MG63 (cell line): ENCODE data around the gene SAMD8. TPM values are rescaled to one million over a fixed set of nuclear protein-coding genes. Genes with fewer than 3 reads are reported as not detected.
"Not testable (repeated sequence)": the region's sequence is repeated elsewhere in the genome, so short reads cannot be mapped to it uniquely, and the experiment has no call there.

ENCODE experiments used
- DNase-seq: peaks from one replicate; pipeline ENCODE4 v3.0.0-alpha.2; 2020
- H3K27me3 ChIP-seq: fragments of 250-450 bp; sonication (Bioruptor Pico); 2 replicates; pipeline ENCODE4 v1.5.1; 2020; ENCODE audit warnings: mild to moderate bottlenecking, moderate library complexity
- H3K36me3 ChIP-seq: fragments of 250-450 bp; sonication (Bioruptor Pico); 2 replicates; pipeline ENCODE4 v1.5.1; 2020; ENCODE audit warnings: mild to moderate bottlenecking, moderate library complexity
- H3K4me3 ChIP-seq: fragments of 250-450 bp; sonication (Bioruptor Pico); 2 replicates; pipeline ENCODE4 v1.5.1; 2020; ENCODE audit warnings: mild to moderate bottlenecking, moderate library complexity
- H3K9me3 ChIP-seq: fragments of 250-450 bp; sonication (Bioruptor Pico); 2 replicates; pipeline ENCODE4 v1.5.1; 2020; ENCODE audit warnings: mild to moderate bottlenecking, moderate library complexity
- total RNA-seq: library from RNA; depleted of rRNA; stranded (reverse); fragments of >200 nt; shearing (Covaris generic); gene quantifications from 2 replicates; pipeline ENCODE4 v1.2.3, GENCODE V29; 2014; ENCODE audit warnings: low replicate concordance

The SAMD8 gene
- total RNA-seq, 1 experiment from 2014 or later = 6.9 TPM

DNA sequence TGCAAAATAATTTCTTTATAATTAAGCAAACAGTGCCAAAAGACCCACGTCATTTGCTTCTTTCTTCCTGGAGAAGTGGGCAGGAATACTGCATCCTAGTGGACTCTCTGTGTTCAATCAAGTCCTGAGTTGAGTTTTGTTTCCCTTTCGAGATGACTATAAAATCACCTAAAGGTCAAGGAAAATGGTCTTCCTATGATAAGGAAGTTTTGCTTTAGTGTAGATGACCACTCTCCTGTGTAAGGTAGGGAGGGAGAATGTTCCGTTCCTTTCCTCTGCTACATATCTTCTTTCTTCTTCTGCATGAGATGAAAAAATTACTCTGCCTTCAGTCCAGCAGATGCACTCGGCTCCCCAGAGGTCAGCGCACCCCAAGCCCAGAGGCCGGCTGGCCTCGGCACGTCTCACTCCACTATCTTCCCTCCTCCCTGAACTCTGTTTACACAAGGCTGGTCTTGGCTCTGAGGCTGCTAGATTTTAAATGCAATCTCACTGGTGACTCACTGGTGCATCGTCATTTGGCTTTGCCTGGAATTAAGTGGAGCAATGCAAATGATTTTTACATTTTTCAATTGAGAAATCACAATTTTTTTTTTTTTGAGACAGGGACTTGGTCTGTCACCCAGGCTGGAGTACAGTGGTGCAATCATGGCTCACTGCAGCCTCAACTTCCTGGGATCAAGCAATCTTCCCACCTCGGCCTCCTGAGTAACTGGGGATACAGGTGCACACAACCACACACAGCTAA lies 80.5 kb downstream of the SAMD8 start:
- Histone ChIP-seq H3K9me3 (no peaks in the 10 kb centered on the region), H3K4me3 (peak overlapping the region; percentile 12), H3K36me3 (no peaks in the 10 kb centered on the region), H3K27me3 (no peaks in the 10 kb centered on the region)
- DNase-seq = peak; percentile 84

DNA sequence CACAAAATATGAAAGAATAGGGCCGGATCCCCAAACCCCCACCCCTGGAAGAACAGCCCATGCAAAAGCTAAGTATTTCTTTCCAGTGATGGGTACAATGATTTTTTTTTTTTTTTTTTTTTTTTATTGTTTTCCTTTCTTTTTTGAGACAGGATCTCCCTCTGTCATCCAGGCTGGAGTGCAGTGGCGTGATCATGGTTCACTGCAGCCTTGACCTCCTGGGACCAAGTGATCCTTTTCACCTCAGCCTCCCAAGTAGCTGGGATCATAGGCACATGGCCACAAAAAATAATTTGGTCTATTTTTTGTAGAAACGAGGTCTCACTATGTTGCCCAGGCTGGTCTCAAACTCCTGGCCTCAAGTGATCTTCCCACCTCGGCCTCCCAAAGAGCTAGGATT lies 83.2 kb downstream of the SAMD8 start:
- H3K36me3 ChIP-seq, DNase-seq, H3K9me3 ChIP-seq, H3K27me3 ChIP-seq, H3K4me3 ChIP-seq: not testable (repeated sequence)

DNA sequence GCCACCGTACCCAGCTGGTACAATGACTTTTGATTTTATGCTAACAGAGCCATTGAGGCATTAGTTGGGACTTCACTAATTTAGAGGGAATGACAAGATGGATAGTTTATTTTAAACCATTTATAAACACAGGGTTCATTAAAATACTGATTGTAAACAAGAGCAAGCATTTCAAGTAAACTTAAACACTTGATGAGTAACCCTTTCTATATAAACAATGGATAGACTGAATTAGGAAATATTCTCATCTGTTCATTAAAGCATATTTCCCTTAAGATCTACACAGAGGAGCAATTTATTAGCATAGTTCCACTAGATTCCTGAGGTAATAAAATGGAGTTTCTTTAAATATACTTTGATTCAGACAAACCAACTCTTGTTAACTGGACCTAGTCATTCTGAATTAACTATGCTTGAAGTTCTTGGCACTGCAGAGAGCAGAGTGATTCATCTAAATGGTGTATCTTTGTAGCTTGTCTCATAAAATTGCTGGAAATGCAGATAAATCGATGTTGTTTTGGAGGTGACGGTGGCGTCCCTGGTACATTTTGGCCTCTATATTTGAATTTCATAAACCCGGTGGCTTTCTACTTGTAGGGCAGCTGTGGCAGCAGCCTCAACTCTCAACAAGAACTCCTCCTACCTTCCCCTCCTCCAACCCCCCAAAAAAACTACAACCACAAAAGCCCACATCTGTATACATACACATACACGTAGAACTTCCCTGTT lies 83.7 kb downstream of the SAMD8 start:
- Histone ChIP-seq H3K9me3 (no peaks in the 10 kb centered on the region), H3K4me3 (no peak overlapping the region), H3K27me3 (no peaks in the 10 kb centered on the region), H3K36me3 (no peaks in the 10 kb centered on the region)
- peak; percentile 8 for DNase-seq

DNA sequence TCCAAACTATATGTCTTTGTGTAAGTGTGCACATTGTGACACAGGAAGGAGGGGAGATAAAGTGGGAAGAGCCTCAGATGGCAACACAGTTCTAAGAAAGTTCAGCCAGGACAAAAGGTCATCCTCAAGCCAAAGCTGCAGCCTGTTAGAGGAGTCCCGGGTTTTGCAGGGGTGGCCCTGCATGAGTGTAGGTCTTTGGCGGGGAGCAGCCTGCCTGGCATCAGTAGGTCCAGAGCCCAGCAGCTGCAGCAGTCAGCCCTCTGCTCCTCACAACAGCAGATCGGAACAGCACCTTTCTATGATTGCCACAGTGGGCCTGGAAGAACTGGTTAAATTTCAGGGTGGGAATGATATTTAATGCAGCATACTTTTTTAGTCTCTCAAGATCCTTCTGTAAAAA lies 85.6 kb downstream of the SAMD8 start:
- Histone ChIP-seq H3K4me3 (no peak overlapping the region), H3K36me3 (no peaks in the 10 kb centered on the region), H3K27me3 (no peaks in the 10 kb centered on the region), H3K9me3 (no peaks in the 10 kb centered on the region)
- DNase-seq = no peak

DNA sequence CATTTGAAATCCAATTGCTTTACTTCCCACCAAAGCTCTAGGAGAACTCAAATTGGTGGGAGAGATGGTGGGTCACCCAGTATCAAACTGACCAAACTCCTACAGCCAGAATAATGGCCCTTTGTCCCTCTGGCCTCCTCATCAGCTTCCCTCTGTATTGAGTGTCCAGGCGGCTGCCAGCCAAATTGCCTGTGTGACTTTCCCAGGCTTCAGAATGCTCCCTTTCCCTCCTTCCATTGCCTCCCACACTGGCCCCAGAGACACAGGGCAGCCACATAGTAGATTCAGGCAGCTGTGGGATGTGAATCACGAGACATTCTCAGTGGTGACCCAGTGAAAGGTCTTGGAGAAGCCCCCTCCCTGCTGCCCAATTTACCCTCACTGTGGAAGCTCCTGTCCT lies 86.5 kb downstream of the SAMD8 start:
- no peaks in the 10 kb centered on the region for H3K27me3 ChIP-seq
- DNase-seq = no peak
- no peaks in the 10 kb centered on the region for H3K9me3 ChIP-seq
- no peaks in the 10 kb centered on the region for H3K36me3 ChIP-seq
- no peak overlapping the region for H3K4me3 ChIP-seq

DNA sequence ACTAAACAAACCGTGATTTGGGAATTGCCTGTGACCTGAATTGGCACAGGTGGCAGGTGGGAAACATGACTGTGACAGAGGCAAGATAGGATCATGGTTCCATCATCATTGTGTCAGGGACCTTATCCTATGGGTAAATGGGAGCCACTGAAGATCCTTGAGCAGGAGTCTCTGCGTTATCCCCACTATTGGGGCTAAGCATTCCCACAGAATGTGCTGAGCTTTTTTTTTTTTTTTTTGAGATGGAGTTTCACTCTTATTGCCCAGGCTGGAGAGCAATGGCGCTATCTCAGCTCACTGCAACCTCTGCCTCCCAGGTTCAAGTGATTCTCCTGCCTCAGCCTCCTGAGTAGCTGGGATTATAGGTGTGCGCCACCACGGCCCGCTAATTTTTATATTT lies 88.5 kb downstream of the SAMD8 start:
- not testable (repeated sequence) for H3K9me3 ChIP-seq, DNase-seq, H3K4me3 ChIP-seq, H3K27me3 ChIP-seq, H3K36me3 ChIP-seq

DNA sequence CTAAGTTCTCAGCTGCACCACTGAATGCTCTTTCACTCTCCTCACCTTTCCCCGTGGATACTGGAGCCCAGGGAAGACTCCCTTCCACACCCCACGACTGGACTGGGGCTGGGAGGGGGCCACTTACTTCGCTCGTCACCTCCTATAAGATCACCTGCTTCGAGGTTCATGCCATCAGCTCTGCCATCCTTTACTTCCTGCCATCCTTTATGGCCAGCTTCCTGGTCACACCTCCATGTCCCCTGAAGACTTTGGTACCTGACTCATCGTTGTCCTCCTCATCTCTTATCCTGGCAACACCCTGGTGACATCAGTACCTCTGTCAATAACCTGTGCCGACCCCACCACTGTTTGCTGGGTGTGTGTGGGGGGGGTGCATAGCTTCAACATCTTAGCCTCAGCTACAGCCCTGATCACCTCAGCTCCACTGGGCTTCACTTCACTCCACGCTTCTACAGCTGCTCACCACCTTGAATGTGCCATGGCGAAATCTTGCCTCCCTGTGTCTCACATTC lies 90.4 kb downstream of the SAMD8 start:
- Histone ChIP-seq H3K9me3 (no peaks in the 10 kb centered on the region), H3K27me3 (no peaks in the 10 kb centered on the region), H3K4me3 (no peak overlapping the region), H3K36me3 (no peaks in the 10 kb centered on the region)
- DNase-seq = no peak

DNA sequence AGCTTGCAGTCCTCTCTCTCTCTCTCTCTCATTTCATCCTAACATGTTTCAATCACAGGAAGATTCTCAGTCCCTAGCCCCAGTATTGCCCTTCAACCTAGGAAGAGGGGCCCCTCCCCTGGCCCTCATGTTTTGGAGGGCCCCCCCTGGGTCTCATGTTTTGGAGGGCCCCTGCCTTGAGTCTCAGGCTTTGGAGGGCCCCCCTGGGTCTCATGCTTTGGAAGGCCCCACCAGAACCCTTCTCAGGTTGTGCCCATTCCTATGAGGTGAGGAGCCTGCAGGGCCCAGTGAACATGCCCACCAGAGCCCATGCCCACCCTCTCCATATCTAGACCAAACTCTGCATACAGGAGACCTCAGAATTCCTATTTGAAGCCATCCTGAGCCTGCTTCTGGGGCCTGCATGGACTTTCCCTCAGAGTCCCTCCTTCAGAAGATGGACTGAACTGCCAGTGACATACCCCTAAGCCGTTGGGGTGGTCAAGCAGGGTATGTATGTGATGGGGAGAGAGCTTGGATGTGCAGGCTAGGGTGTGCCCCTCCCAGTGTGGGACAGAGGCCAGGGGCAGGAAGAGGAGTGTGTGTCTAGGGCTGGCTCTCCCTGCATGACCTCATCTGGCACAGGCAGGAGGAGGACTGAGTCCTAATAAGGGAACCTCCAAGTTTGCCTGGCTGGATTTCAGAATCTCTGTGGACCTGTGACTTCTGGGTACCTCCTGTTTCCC lies 91.0 kb downstream of the SAMD8 start:
- peak; percentile 94 for DNase-seq
- H3K9me3 ChIP-seq = no peaks in the 10 kb centered on the region
- no peaks in the 10 kb centered on the region for H3K36me3 ChIP-seq
- no peaks in the 10 kb centered on the region for H3K27me3 ChIP-seq
- H3K4me3 ChIP-seq = no peak overlapping the region

DNA sequence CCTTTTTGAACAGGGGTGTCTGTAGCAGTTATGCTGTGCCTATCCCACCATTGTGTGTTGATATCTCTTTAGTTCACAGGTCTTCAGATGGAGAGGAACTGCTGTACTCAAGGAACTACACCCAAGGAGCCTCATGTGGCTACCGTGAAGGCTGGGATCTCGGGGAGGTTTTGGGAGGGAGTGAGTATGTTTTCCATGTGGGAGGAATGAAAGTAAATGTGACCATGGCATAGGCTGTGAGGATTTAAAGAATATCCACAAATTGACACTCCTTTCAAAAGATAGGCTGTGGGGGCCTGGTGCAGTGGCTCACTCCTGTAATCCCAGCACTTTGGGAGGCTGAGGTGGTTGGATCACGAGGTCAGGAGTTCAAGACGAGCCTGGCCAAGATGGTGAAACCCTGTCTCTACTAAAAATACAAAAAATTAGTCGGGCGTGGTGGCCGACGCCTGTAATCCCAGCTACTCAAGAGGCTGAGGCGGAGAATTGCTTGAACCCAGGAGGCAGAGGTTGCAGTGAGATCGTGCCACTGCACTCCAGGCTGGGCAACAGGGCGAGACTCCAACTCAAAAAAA lies 91.7 kb downstream of the SAMD8 start:
- H3K9me3 ChIP-seq, H3K27me3 ChIP-seq, H3K4me3 ChIP-seq, H3K36me3 ChIP-seq: not testable (repeated sequence)
- peak; percentile 28 for DNase-seq

DNA sequence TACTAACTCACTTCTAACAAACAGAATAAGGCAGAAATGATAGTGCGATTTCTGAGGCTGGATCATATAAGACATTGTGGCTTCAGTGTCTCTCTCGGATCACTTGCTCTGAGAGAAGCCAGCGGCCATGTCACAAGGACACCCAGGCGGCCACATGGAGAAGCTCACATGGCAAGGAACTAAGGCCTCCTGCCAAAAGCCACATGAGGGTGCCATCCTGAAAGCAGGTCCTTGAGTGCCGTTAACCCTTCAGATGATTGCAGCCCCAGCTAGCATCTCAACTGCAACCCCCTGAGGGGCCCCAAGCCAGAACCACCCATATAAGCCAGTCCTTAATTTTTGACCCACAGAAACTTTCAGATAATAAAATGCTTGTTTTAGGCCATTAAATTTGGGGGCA lies 92.3 kb downstream of the SAMD8 start:
- Histone ChIP-seq H3K27me3 (no peaks in the 10 kb centered on the region), H3K4me3 (no peak overlapping the region), H3K36me3 (no peaks in the 10 kb centered on the region), H3K9me3 (no peaks in the 10 kb centered on the region)
- DNase-seq = no peak

DNA sequence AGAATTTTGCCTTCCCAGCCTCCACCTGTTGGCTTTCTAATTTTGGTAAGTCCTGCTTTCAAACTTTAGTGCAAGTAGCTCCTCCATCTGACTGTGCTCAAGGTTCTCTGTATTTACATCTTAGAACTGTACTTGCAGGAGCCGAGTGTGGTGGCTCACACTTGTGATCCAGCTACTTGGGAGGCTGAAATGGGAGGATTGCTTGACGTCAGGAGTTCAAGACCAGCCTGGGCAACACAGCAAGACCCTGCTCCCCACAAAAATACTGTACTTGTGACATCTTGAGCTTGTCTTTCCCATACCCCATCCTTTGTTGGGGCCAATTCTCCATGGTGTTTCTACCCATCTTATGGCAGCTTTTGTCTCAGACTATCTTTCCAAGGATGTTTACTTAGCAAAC lies 94.5 kb downstream of the SAMD8 start:
- no peaks in the 10 kb centered on the region for H3K9me3 ChIP-seq
- no peak overlapping the region for H3K4me3 ChIP-seq
- H3K36me3 ChIP-seq = peaks cover under 1% of the 10 kb centered on the region
- no peaks in the 10 kb centered on the region for H3K27me3 ChIP-seq
- no peak for DNase-seq

DNA sequence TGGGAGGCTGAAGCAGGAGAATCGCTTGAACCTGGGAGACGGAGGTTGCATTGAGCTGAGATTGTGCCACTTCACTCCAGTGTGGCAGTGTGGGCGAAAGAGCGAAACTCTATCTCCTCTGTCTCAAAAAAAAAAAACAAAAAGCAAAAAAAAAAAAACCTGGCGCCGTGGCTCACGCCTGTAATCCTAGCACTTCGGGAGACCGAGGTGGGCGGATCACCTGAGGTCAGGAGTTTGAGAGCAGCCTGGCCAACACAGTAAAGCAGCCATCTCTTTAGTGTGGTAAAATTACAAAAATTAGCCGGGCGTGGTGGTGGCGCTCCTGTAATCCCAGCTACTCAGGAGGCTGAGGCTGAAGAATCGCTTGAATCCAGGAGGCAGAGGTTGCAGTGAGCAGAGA lies 95.2 kb downstream of the SAMD8 start:
- H3K4me3 ChIP-seq, H3K9me3 ChIP-seq, H3K27me3 ChIP-seq, DNase-seq, H3K36me3 ChIP-seq: not testable (repeated sequence)

DNA sequence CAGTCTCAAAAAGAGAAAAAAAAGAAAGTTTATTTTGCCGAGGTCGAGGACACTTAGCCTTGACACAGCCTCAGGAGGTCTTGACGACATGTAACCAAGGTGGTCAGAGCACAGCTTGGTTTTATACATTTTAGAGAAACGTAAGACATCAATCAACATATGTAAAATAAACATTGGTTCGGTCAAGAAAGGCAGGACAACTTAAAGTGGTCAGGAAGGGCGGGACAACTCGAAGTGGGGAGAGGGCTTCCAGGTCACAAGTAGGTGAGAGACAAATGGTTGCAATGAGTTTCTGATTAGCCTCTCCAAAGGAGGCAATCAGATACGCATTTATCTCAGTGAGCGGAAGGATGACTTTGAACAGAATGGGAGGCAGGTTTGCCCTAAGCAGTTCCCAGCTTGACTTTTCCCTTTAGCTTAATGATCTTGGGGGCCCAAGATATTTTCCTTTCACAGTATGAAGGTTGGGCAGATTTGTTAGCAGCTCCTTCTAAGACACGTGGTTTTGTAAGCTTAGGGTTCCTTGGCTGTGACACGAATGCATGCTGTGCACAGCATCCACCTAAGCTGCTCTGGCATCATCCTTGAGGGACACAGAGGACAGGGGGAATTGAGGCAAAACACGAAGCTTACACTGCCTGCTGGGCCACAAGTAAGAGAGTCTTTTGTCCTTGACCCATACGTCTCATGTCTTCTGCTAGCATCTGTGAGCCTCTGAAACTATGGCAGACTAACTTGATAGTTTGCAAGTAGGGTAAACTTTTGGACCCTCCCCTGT lies 95.8 kb downstream of the SAMD8 start:
- Histone ChIP-seq H3K4me3 (no peak overlapping the region), H3K36me3 (peaks cover 14% of the 10 kb centered on the region), H3K9me3 (no peaks in the 10 kb centered on the region), H3K27me3 (no peaks in the 10 kb centered on the region)
- no peak for DNase-seq

DNA sequence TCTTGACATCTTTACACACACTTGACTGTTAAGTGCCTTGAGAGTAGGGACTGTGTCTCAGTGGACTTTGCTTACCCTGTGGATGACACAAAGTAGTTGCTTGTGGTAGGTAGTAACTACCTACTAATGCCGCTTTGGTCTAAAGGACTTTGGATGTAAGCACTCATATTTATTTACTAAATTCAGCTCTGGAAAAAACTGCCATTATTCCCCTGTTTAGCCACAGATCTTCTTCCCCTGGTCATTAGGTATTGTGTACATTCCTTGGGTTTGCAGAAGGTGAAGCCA lies 96.3 kb downstream of the SAMD8 start:
- peaks cover 19% of the 10 kb centered on the region for H3K36me3 ChIP-seq
- no peak for DNase-seq

DNA sequence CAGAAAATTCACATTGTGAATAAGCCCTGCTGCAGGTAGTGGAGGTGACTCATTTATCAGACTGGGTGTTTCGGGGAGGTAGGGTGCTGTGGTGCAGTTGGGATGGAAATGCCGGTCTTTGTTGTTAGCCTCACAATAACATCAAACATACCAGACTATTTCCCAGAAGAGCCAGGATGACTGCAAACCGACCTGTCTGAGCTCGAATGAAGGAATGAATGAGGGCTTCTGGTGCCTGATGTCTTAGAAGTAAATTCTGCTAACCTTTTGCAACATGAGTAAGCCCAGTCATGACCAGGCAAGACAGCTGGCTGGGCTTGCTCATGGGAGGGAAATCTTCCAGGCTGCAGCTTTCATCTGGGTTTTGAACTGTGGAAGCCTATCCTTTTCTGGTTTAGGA lies 96.7 kb downstream of the SAMD8 start:
- H3K9me3 ChIP-seq = no peaks in the 10 kb centered on the region
- H3K4me3 ChIP-seq = no peak overlapping the region
- no peaks in the 10 kb centered on the region for H3K27me3 ChIP-seq
- peak; percentile 41 for DNase-seq
- peaks cover 23% of the 10 kb centered on the region for H3K36me3 ChIP-seq

More for the DNA sequence above, 96.3 kb downstream of the SAMD8 start:
- H3K27me3 ChIP-seq = no peaks in the 10 kb centered on the region
- no peak overlapping the region for H3K4me3 ChIP-seq
- H3K9me3 ChIP-seq = no peaks in the 10 kb centered on the region

DNA sequence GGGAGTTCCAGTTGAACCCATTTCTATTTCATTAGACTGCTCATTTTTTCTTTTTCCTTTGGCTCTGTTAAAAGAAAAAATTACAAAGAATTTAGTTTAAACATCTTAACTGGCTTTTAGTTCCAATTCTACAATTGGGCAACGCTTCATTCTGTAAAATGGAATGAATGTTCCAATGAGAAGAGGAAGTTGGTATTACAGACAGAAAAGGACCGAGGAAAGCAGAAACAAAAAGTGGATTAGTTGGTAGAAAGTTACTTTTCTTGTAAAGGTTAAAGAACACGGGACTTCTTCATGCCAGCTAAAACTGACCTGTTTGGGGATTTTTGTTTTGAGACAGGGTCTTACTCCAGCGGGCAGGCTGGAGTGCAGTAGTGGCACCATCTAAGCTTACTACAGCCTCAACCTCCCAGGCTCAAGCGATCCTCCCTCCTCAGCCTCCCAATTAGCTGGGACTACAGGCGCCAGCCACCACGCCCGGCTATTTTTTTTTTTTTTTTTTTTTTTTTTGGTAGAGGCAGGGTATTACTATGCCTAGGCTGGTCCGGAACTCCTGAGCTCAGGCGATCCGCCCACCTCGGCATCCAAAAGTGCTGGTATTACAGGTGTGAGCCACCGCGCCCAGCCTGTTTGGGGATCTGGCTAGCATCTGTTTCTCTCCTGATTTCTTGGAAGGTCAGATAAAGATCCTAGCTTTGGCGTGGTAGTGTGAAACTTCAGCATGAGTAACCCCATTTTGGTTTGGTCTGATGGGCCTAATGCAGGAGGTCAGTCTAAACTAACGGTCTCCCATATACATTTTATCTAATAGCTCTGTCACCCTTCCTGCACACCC lies 97.8 kb downstream of the SAMD8 start:
- DNase-seq = no peak
- peak overlapping the region; percentile 98 for H3K4me3 ChIP-seq
- no peaks in the 10 kb centered on the region for H3K9me3 ChIP-seq
- H3K27me3 ChIP-seq = no peaks in the 10 kb centered on the region
- H3K36me3 ChIP-seq = peaks cover 34% of the 10 kb centered on the region
